Activated CD8-positive, alpha-beta memory T cell treated with anti-CD3 and anti-CD28 coated beads, Interleukin-2, amount 50 U/mL, for 24 hours (primary cell): ENCODE data around the gene SSUH2.
"Not testable (repeated sequence)": the region's sequence is repeated elsewhere in the genome, so short reads cannot be mapped to it uniquely, and the experiment has no call there.

Source experiments
- DNase-seq: peaks from one replicate; pipeline ENCODE4 v3.0.0-alpha.2; 2020; ENCODE audit errors: extremely low read depth

The SSUH2 gene

GRCh38 chr3:8658306-8659212, 14.0 kb upstream of the SSUH2 start:
- DNase-seq = no peak

- DNase-seq = no peak
Measured at GRCh38 chr3:8657804-8658305, 13.3 kb upstream of the SSUH2 start.

- DNase-seq = no peak
Measured at GRCh38 chr3:8656240-8656639, 11.6 kb upstream of the SSUH2 start.

GRCh38 chr3:8655387-8655835, 10.8 kb upstream of the SSUH2 start:
- DNase-seq = no peak

DNA sequence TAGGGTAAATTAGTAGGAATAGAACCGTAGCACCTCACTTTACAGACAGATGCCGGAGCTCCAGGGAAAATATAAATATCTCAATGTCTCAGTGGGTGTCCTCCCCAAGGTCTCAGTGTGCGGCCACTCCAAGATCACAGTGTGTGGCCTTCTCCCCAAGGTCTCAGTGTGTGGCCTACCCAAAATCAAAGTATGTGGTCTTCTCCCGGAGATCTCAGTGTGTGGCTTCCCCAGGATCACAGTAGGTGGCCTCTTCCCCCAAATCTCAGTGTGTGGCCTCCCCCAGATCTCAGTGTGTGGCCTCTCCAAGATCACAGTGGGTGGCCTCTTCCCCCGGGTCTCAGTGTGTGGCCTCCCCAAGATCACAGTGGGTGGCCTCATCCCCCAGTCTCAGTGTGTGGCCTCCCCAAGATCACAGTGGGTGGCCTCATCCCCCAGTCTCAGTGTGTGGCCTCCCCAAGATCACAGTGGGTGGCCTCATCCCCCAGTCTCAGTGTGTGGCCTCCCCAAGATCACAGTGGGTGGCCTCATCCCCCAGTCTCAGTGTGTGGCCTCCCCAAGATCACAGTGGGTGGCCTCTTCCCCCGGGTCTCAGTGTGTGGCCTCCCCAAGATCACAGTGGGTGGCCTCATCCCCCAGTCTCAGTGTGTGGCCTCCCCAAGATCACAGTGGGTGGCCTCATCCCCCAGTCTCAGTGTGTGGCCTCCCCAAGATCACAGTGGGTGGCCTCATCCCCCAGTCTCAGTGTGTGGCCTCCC, 10.2 kb upstream of the SSUH2 start:
- not testable (repeated sequence) for DNase-seq

DNA sequence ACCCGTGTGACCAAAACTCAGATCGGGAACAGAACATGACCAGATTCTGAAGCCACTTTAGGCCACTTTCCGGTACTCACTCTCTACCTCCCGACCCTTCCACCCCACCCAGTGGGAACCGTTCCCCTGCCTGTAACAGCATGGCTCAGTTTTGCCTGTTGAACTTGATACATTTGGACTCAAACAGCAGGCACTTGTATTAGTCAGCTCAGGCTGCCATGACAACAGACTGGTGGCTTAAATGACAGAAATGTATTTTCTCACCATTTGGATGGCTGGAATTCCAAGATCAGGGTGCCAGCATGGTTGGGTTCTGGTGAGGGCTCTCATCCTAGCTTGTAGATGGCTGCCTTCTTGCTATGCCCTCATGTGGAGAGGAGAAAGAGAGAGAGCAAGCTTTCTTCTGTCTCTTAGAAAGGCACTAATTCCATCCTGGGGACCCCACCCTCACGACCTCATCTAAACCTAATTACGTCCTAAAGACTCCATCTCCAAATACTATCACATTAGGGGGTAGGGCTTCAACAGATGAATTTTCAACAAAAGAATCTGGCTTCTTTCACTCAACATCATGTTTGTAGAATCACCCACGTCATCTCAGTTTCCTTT, 9.3 kb upstream of the SSUH2 start:
- no peak for DNase-seq

- DNase-seq = no peak
Measured at GRCh38 chr3:8652324-8652987, 7.9 kb upstream of the SSUH2 start.

GRCh38 chr3:8651418-8652323, 7.1 kb upstream of the SSUH2 start:
- no peak for DNase-seq

GRCh38 chr3:8650583-8651416, 6.2 kb upstream of the SSUH2 start:
- DNase-seq = no peak

GRCh38 chr3:8649757-8650156, 5.2 kb upstream of the SSUH2 start:
- DNase-seq = no peak

DNA sequence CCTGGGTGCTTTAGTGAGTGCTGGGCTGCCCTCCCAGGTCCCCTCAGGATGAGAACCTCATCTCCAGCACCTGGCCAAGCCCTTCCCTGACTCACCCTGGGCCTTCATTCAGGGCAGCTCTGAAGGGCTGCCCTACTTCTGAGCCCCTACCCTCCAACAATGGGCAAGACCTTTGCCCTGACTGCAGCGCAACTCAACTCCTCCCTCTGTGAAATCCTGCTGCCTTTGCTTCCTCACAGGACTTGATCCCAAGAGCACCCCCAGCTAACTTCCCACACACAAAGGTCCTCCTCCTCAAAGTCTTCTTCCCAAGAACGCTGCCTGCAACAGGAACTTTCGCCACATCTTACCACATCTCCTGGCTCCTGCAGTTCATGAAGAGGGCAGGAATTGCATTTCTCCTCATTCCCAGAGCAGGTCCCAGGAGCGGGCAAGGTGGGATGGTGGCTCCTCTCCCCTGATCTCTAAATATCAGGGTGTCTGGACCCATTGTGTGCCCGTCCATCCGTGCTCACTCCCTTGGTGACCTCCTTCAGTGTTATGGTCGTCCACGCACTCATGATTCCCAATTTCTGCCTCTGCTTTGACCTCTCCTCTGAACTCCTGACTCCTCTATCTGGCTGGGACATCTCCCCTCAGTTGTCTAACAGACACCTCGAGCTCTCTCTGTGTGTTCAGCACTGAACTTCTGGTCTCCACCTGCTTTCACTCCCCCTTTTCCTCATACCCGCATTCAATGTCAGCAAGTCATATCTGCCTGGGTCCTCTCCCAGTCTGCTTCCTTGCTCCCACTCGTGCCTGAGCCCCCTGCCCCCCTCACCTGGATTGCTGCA, 4.5 kb upstream of the SSUH2 start:
- no peak for DNase-seq

DNA sequence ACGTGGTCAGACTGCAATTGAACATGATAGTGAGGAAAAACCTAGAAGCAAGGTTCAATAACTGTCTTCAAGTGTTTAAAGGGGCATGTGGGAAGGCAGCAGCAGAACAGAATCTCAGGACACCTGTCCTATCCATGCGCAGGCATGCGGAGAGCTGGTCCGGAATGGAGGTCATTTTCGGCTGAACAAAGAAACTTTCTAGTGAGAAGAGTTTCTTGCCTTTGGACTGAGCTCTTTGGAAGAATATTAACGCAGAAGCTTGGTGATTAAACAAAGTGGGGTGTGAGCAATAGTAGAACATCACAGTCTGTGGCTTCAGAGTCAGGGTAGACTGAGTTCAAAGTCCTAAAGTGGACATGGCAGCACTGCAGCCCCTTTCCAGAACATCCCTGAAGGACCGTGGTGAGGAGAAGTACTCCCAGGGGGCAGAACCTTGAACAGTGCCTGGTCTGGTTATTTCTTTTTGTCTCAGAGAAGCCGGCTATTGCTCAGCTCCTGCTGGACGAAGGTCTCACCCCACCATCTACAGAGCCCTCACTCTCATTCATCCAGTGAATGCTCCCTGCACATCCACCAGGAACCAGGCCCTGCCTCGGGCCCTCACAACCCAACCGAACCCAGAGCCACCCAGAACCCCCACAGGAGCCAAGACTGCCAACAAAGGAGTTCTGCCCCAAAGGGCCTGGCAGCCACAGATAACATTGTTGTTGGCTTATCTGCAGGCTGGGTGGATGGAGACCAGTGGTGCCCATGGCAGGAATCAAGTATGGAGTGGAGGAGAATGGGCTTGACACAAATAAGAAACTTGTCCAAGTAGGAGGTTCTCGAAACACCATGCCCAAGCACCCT, 2.8 kb upstream of the SSUH2 start:
- DNase-seq = no peak

- DNase-seq = no peak
Measured at GRCh38 chr3:8646313-8646938, 1.8 kb upstream of the SSUH2 start.

DNA sequence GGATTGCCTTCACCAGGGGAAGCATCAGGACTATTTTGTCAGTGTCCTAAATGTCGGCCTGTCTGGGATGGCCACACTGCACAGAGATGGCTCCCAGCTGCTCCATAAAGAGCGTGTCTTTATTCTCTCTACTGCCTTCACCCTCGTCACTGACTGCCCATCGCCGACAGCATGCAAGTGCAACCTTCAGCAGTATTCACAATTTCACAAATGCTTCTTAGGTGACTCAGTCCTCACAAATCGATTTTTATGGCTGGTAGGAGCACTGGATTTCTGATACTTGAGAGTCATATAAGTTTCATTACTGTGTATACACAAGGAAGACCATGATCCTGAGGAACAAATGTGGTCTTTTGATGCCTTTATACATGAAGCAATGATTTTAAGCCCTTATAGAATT, 1.1 kb upstream of the SSUH2 start:
- no peak for DNase-seq

- no peak for DNase-seq
Measured at GRCh38 chr3:8643693-8644365, 769 bp downstream of the SSUH2 start.

DNA sequence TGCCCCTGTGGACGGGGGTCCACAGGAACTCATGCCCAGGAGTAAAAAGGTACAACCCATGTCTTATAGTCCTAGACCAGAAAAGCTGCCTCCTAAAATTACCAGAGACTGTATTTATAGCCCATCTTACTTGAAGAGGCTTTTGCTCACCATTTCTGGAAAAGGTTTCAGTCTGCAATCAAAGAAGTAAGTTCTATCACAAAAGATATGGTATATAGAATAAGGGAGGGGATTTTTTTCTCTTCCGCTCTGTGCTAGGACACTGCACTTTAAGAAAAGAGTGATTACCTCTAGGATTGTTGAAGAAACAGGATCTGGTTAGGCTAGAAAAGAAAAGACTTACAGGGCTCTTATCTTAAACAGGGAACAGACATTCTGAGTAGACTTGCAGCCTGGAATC, 2.6 kb downstream of the SSUH2 start:
- DNase-seq = no peak

GRCh38 chr3:8641472-8641871, 3.1 kb downstream of the SSUH2 start:
- no peak for DNase-seq
